HFFc6 (cell line): ENCODE results near the gene TTC21B. TPM values are rescaled to one million over a fixed set of nuclear protein-coding genes. Genes with fewer than 3 reads are reported as not detected.

Source experiments
- DNase-seq: peaks from one replicate; pipeline ENCODE4 v3.0.0-alpha.2; 2018
- H3K27ac Mint-ChIP-seq: 2 replicates; pipeline ENCODE4 v1.8.0; 2020; ENCODE audit warnings: mild to moderate bottlenecking, mixed read lengths
- H3K27me3 Mint-ChIP-seq: 2 replicates; pipeline ENCODE4 v1.8.0; 2021; ENCODE audit warnings: mild to moderate bottlenecking, moderate library complexity, mixed read lengths; ENCODE audit not compliant: insufficient read depth
- H3K36me3 Mint-ChIP-seq: 2 replicates; pipeline ENCODE4 v1.8.0; 2021; ENCODE audit warnings: low read depth, mixed read lengths
- H3K4me1 Mint-ChIP-seq: 2 replicates; pipeline ENCODE4 v1.8.0; 2020; ENCODE audit warnings: low read depth, mixed read lengths
- H3K4me3 Mint-ChIP-seq: 2 replicates; pipeline ENCODE4 v1.8.0; 2020; ENCODE audit warnings: mild to moderate bottlenecking, moderate library complexity, mixed read lengths
- H3K9me3 Mint-ChIP-seq: 2 replicates; pipeline ENCODE4 v1.8.0; 2020; ENCODE audit warnings: mild to moderate bottlenecking, mixed read lengths
- total RNA-seq, 6 experiments: library from RNA; stranded (reverse); fragmentation: NEBNext Ultra II Directional; extraction: Animal tissue kit (Norgen Biotek cat#: 25700); gene quantifications; 2 replicates in 1 of 6; 3 replicates in 5 of 6; pipeline ENCODE4 v1.2.3, GENCODE V29; 2021
- TF ChIP-seq, protein P1 (sequence below): fragments of 200-600 bp; sonication (generic); IDR thresholded peaks from 2 replicates; pipeline ENCODE4 v1.5.0; 2021; ENCODE audit warnings: antibody characterized with exemption, mild to moderate bottlenecking

The TTC21B gene
- total RNA-seq, 6 experiments from 2014 or later = 9.4 to 13.0 (median 10.2) TPM

DNA sequence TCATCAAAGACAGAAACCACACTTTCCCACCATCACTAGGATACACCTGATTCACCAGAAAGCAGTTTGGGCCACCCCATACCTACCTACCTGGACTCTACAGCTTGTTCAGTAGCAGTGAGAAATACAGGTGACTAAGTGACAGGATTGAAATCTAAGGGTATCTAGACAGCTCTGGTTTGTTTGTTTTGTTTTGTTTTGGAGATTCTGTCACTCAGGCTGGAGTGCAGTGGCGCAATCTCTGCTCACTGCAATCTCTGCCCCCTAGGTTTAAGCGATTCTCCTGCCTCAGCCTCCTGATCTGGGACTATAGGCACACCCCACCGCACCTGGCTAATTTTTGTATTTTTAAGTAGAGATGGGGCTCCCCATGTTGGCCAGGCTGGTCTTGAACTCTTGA is 3.1 kb downstream of the TTC21B start:
- Mint-ChIP-seq H3K4me1 (peaks cover 13% of the 10 kb centered on the region), H3K36me3 (no peaks in the 10 kb centered on the region), H3K27me3 (no peaks in the 10 kb centered on the region), H3K27ac (no peak overlapping the region), H3K9me3 (no peaks in the 10 kb centered on the region), H3K4me3 (no peak overlapping the region)
- DNase-seq = no peak
- TF ChIP-seq, protein P1, sequence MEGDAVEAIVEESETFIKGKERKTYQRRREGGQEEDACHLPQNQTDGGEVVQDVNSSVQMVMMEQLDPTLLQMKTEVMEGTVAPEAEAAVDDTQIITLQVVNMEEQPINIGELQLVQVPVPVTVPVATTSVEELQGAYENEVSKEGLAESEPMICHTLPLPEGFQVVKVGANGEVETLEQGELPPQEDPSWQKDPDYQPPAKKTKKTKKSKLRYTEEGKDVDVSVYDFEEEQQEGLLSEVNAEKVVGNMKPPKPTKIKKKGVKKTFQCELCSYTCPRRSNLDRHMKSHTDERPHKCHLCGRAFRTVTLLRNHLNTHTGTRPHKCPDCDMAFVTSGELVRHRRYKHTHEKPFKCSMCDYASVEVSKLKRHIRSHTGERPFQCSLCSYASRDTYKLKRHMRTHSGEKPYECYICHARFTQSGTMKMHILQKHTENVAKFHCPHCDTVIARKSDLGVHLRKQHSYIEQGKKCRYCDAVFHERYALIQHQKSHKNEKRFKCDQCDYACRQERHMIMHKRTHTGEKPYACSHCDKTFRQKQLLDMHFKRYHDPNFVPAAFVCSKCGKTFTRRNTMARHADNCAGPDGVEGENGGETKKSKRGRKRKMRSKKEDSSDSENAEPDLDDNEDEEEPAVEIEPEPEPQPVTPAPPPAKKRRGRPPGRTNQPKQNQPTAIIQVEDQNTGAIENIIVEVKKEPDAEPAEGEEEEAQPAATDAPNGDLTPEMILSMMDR = no peak

DNA sequence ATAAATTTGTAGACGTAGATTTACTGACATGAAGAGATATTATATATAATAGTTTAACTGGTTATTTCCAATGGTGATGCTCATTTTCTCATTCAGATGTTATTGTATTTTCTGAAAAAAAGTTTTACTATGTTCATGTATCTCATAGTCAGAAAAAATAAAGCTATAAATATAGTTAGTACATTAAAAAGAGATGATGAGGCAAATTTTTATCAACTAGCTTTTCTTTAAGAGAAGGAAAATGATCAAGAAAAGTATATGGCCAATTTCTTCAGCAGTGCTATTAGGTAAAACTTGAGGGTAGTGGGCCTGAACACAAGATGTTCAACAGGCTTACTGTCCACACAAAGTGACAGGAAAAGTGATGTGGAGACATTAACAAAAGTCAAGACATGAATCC is 11.7 kb downstream of the TTC21B start:
- H3K4me1 Mint-ChIP-seq = no peaks in the 10 kb centered on the region
- H3K27me3 Mint-ChIP-seq = no peaks in the 10 kb centered on the region
- TF ChIP-seq, protein P1 = no peak
- no peak overlapping the region for H3K4me3 Mint-ChIP-seq
- no peaks in the 10 kb centered on the region for H3K9me3 Mint-ChIP-seq
- H3K36me3 Mint-ChIP-seq = peaks cover 9% of the 10 kb centered on the region
- no peak overlapping the region for H3K27ac Mint-ChIP-seq
- no peak for DNase-seq

DNA sequence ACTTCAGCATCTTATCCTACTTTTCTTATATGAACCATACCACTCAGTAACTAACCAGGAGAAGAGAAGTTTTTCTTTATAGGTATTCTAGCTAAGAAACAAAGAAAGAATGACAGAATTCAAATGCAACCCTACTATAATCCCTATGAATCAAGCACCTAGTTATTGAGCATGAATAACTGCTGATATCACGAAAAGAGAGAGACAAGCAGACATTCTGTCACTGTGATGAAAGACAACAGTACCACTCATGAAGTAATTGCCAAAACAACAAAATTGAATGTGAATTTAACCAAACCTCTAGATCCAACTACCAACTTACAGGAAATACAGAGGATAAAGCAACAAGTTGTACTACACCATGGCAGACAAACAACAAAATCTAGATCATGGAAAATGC is 15.3 kb downstream of the TTC21B start:
- no peak for DNase-seq
- TF ChIP-seq, protein P1 = no peak
- no peak overlapping the region for H3K4me3 Mint-ChIP-seq
- H3K36me3 Mint-ChIP-seq = peaks cover 9% of the 10 kb centered on the region
- H3K4me1 Mint-ChIP-seq = no peaks in the 10 kb centered on the region
- no peak overlapping the region for H3K27ac Mint-ChIP-seq
- H3K9me3 Mint-ChIP-seq = no peaks in the 10 kb centered on the region
- no peaks in the 10 kb centered on the region for H3K27me3 Mint-ChIP-seq

DNA sequence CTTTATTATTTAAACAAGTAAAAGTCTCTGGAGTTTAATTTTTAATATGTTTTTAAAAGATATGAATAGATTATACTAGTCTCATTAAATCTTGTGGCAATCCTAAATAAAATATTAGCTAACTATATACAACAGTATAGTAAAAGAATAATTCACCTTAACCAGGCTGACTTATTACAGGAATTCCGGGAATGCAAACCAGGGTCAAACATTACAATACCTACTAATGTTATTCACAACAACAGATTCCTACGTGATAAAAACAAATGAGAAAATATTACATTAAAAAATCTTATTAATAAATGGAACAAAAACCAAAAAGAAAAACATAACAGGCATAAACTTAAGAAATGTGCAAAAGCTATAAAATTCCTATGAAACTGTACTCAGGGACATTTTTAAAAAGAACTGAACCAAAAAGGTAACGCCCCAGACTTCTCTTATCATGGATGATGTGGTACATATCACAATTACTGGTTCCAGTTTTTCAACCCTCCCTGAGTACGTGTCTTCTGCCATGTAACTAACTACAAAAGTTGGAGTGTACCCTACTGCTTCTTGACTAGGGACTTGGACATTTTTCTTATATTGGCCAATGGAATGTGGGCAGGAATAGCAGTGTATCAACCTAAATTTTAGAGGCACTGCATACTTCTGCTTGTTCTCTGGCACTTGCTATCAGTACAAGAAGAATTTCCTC is 20.2 kb downstream of the TTC21B start:
- Mint-ChIP-seq H3K9me3 (no peaks in the 10 kb centered on the region), H3K27me3 (no peaks in the 10 kb centered on the region), H3K4me3 (no peak overlapping the region), H3K27ac (no peak overlapping the region), H3K4me1 (peaks cover under 1% of the 10 kb centered on the region; the same call in 1 of the 2 replicates), H3K36me3 (peaks cover 6% of the 10 kb centered on the region)
- TF ChIP-seq, protein P1 = no peak
- no peak for DNase-seq

DNA sequence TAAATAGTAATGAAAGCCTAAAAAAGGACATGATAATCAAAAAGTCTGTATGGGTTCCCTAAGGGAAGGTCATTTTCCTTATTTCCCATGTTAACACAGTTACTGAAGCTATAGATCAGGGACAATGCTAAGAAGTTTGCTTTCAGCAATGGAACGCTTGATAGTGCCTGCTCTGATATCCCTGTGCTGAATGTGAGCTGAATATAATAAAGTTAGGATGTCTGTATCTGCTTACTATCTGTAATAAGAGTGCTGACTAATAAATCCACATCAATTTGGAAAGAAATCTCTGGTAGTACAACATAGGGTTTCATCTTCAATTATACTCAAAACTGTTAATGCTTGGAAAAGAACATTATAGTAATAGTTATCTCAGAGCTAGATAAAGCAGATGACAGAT is 25.8 kb downstream of the TTC21B start:
- no peaks in the 10 kb centered on the region for H3K9me3 Mint-ChIP-seq
- TF ChIP-seq, protein P1 = no peak
- H3K36me3 Mint-ChIP-seq = peaks cover 19% of the 10 kb centered on the region
- H3K27ac Mint-ChIP-seq = no peak overlapping the region; the same call in 1 of the 2 replicates
- H3K4me1 Mint-ChIP-seq = peaks cover 14% of the 10 kb centered on the region
- no peak overlapping the region for H3K4me3 Mint-ChIP-seq
- H3K27me3 Mint-ChIP-seq = no peaks in the 10 kb centered on the region
- DNase-seq = no peak
